GM21717 (cell line): Measurements from ENCODE around the gene CRYGN.

ENCODE experiments used
- ATAC-seq: cut with Tn5 transposase; IDR thresholded peaks from one replicate; pipeline ENCODE4 v1.9.1; 2021; ENCODE audit warnings: mild to moderate bottlenecking, moderate library complexity; ENCODE audit not compliant: unreplicated experiment

Gene CRYGN

DNA sequence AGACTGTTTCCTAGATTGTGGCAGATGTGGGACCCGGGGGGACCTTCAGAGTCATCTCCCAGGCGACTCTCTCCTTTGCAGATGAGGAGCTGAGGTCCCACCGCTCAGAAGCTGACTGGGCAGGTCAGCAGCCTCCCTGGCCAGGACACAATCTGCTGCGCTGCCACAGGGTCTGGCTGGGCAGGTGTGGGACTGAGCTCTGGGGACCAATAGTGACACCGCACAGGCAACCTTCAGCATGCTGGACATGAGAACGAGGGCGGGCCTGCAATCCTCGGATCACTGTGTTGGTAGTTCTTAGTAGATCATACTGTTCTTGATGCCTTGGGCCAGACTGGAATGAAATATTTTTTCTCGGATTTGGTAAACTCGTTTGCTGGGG lies 20.5 kb upstream of the CRYGN start:
- no peak for ATAC-seq

DNA sequence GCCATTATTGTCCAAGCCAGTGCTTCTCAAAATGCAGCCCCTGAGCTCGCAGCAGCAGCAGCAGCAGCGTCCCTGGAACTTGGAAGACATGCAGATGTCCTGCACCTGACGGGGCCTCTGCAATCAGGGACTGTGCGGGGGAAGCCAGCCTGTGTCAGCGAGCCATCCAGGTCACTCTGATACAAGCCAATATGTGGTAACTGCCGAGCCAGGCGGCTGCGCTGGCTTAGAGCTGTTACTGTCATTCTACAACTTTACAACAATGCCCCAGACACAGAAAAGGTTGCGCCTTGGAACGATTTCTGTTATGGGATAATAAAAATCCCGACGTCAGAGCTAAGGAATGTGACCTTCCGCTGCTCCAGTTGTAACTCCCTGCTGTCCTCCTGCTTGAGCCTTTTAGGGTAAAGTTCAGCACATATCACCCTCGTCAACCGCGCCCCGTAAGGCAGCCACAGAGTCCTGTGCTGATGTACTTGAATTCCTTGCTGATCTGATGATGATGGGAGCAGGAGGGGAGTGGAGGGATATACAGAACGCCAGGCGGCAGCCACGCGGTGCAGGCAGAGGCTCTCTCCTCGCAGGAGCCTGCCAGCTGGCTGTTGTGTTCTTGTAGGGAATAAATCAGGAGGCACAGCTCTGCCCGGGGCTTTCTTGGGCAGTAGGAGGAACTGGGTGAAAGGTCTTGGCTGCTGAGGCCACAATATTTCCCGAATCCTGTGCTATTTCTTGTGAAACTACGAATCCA lies 20.0 kb upstream of the CRYGN start:
- no peak for ATAC-seq

DNA sequence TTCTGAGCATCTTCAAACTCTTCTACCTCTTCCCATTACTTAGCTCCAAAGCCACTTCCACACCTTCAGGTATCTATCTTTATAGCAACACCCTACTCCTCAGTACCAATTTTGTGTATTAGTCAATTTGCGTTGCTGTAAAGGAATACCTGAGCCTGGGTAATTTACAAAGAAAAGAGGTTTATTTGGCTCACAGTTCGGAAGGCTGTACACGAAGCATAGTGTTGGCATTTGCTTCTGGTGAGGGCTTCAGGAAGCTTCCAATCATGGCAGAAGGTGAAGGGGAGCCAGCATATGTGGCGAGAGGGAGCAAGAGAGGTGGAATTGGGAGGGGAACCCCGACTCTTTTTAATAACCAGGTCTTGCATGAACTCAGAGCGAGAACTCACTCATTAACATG lies 17.6 kb upstream of the CRYGN start:
- ATAC-seq = no peak

DNA sequence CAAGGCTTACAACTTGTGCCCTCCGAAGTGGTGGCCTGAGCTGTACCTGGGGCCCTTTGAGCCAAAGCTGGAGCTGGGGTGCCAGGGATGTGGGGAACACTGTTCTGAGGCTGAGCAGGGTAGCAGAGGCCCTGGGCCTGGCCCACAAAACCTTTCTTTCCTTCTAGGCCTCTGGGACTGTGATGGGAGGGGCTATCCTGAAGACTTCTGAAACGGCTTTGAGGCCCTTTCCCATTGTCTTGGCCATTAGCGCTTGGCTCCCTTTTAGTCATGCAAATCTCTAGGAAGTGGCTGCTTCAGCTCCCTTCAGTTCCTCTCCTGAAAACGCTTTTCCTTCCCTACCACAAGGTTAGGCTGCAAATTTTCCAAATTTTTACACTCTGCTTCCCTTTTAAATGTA lies 16.8 kb upstream of the CRYGN start:
- no peak for ATAC-seq

DNA sequence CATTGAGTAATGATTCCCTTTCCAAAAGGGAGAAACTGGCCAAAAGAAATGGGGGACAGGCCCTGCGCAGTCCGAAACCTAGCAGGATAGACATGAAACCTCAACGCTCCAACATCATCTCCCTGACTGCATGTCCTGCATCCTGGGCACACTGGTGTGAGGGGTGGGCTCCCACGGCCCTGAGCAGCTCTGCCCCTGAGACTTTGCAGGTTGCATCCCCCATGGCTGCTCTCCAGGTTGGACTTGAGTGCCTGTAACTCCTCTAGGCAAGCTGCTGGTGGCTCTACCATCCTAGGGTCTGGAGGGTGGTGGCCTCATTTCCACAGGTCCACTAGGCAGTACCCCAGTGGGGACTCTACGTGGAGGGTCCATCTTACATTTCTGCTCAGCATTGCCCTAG lies 16.3 kb upstream of the CRYGN start:
- ATAC-seq = no peak

DNA sequence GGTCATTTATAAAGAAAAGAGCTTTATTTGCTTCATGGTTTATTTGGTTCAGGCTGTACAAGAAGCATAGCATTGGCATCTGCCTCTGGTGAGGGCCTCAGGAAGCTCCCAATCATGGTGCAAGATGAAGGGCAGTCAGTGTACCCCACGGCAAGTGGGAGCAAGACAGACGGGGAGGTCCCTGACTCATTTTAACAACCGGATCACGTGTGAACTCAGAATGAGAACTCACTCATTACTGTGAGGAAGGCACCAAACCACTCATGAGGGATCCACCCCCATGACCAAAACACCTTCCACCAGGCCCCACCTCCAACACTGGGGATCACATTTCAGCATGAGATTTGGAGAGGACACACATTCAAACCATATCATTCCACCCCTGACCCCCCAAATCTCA lies 15.7 kb upstream of the CRYGN start:
- no peak for ATAC-seq

DNA sequence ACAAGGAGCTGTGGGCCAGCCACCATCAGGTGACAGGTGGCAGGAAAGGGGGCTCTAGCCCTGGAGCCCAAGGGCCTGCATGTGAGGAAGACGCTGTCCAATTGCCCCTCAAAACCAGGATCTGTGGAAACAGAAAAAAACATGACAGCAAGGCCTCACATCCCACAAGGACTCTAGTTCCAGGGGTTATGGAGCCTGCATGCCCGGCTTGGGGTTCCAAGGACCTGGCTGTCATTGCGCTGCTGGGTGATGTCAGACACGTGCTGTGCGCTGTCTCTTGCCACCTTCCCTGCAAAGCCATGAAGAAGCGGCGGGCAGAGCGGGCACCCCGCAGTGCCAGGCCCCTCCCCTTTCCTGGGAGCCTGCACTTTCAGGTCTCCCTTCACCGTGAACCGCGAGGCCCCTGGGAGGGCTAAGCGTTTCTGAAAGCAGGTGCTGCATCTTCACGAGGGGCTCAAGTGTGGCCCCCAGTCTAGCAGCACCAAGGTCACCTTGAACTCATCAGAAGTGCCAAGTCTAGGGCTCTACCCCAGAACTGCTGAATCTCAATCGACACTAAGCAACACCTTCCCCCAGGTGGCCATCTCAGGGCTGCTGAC lies 15.1 kb upstream of the CRYGN start:
- ATAC-seq = no peak

DNA sequence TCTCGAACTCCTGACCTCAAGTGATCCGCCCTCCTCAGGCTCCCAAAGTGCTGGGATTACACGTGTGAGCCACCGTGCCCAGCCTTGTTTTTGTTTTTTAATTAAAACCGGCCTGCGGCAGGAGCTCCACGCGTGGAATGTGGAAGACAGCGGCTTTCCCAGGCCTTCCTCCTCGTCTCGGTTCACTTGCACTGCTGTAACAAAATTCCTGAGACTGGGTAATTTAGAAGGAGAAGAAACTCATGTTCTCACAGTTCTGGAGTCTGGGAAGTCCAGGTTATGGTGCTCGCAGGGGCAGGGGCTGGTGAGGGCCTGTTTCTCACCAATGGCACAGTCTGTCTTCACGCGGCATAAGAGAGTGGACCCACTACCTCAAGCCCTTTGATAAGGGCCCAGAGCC lies 14.4 kb upstream of the CRYGN start:
- no peak for ATAC-seq

DNA sequence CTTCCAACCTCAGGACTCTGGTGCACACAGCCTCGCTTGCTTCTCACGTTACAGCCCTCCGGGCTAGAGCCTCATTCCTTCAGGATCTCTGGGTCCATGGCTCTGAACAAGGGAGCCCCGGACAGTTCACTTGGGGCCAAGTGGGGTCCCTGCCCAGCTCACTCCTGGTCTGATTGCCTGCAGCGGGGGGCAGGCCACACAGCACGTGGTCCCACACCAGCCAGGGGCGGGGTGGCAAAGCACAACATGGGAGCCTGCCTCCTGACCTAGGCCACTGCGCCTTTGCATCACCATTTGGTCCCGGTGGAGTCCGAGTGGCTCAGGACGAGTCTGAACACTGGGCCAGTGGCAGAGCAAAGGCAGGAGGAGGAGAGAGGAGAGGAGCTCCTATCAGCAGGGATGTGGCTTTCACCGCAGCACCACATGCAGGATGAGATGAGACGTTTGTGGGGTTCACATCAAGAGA lies 13.4 kb upstream of the CRYGN start:
- ATAC-seq = no peak

DNA sequence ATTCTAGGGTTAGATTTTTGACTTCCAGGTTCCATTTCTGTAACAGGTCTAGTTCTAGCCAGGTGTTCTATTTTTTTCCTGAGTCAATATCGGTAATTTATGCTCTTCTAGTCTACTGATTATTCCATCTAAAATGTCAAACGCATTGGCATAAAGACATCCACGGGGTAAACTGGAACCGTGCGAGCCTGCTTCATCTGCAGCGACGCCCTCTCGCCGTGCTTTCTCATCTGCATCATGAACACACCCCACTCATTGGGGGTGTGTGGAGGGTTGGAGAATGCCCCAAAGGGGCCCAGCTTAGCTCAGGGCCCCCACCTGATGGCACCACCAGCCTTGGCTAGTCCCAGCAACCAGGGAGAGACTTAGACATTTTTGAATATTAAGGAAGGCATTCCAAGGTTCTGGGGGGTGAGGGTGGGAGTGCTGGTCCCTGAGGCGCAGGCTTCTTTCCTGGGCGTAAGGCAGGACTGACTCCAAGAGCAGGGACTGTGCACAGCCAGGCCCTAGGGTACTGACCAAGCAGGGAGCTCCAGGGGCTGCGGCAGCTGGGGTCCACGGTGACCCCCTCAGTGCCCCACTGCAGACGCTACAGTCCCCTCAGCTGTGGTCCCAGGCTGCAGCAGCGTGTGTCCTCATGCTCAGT lies 12.9 kb upstream of the CRYGN start:
- ATAC-seq = no peak

DNA sequence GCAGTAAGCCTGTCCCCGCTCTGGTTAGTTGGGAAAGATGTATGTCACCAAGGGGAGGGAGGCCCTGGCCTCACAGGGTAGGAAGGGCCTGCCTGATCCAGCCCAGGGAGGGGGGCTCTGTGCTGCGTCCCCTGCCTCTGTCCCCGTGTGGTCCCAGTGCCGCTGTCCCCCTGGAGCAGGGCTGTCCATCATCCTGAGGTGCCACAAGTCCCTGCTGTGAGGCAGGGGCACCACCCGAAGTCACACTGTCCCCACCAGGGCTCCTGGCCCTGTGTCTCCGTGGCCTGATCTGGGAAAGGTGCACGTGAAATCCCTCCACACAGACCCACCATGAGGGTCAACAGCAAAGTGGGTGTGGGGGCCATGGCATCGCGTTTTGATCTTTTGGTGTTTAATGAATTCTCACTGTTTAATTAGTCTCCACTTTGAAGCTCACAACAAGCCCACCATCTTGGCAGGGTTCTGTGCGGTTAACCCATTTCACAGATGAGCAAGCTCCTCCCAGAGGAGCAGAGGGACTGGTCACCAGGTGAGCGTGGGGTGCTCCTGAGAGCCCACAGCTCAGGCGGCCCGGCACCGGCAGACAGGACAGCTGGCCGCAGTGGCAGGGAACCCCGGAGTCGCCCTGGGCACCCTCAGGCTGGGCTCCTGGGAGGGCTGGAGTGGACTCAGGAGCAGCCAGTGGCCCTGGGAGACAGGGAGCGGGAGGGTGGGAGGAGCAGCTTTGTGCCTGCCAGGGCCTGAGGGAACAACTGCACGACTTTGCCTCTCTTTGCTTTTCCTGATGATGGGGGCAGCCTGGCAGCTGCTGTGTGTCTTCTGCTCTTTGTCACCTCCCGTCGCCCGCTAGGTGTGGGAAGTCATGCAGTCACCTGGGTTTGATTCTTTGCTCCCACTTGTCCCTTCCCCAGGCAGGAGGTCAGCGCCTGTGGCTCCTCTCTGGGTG lies 12.0 kb upstream of the CRYGN start:
- no peak for ATAC-seq

DNA sequence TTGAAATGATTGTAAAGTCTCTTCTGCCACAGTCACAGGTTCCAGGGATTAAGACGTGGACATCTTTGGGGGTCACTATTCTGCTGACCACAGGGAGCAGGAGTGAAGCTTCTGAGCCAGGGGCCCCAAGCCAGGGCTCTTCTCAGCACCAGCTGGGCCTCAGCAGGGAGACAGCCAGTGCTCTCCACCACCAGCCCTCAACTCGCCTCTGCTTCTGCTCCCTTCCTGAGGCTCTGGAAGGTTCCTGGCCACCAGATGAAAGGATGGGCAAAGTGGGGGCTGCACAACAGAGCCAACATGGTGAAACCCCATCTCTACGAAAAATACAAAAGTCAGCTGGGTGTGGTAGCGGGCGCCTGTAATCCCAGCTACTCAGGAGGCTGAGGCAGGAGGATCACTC lies 11.2 kb upstream of the CRYGN start:
- ATAC-seq = no peak

DNA sequence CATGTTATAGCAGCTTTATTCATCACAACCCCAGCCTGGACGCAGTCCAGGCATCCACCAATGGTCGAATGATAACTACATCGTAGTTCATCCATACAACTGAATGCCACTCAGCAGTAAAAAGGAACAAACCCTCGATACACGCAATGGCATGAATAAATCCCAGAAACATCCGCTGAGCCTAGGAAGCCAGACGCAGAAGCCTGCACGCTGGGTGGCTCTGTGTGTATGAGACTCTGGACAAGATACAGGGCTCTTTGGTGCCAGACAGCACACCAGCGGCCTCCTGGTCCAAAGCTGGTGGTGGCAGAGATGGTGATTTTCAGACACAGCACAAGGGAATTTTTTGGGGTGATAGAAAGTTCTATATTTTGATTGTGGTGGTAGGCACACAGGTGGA lies 10.0 kb upstream of the CRYGN start:
- no peak for ATAC-seq

DNA sequence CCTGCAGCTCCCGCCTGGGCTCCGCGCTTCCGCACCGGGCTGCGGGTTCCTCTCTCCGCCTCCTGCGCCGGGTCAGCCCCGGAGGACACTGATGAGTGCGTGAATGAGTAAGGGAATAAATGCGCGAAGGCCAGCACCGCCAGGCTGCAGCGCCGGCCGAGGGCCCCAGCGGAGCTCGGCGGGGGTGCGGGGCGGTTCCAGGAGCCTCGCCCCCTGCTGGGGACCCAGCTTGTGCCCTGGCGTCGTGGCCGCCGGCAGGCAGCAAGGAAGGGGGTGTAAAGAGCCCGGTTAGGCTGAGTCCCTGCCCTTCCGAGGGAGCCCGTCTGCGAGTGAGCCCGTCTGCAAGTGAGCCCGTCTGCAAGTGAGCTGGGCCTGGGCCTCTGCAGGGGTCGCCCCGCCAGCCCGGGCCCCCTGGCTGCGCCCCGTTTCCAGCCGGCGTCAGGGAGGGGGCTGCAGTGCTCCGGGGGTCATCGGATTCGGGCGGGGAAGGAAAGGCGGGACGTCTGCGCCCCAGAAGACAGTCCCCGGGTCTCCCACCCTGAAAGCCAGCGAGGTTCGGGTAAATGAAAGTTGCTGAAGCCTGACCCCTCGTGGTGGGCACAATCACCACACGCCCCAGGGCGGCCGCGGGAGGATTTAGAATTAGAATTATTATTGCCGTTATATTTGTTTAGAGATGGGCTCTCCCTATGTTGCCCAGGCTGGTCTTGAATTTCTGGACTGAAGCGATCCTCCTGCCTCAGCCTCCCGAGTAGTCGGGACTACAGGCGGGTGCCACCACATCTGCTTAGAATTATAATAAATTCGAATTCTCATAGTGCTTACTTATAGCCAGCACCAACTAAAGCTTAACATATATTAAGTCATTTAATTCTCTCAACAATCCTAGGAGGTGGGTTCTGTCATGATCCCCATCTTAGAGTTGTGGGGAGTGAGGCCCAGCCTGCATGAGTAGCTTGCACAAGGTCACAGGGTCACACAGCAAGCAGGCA lies 8.6 kb upstream of the CRYGN start:
- no peak for ATAC-seq

DNA sequence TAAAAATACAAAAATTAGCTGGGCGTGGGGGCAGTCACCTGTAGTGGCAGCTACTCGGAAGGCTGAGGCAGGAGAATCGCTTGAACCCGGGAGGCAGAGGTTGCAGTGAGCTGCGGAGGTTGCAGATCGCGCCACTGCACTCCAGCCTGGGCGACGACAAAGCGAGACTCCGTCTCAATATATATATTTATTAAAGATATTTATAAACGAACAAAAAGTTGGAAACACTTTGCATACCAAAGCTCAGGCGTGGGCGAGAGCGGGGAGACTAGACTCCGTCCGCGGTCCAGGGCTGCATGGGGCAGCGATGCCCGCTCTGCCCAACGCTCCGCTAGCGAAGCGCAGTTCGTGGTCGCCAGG lies 7.9 kb upstream of the CRYGN start:
- ATAC-seq = no peak

DNA sequence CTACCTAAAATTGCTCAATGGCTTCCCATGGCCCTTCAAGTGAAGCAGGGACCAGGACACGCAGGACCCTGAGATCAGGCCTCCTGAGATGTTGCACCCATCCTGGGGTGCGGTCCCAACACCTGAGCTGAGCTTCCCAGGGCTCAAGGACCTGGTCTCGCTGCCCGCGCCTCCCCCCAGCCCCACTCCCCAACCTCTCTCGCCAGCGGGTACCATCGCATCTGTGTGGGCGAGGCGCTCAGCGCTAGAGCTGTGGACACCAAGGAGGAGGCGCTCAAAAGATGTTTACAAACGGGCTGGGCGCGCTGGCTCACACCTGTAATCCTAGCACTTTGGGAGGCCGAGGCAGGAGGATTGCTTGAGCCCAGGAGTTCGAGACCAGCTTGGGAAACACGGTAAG lies 7.4 kb upstream of the CRYGN start:
- ATAC-seq = no peak

DNA sequence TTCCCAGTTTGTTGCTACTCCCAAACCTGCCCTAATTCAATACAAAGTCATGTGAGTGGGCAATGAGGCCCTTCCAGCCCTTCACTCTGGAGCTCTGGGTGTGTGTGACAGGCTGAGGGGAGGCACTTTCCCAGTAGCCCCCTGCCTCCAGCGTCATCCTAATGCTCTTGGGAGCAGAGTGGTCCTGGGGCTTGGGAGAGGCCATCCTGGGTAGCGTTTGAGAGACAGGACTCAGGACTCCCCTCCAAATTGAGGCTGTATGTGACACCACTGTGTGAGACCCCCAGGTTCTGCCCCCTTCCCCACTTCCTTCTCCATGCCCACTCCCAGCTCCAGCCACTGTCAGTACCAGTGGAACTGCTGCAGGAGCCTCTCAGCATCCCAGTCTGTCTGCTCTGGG lies 6.5 kb upstream of the CRYGN start:
- no peak for ATAC-seq

DNA sequence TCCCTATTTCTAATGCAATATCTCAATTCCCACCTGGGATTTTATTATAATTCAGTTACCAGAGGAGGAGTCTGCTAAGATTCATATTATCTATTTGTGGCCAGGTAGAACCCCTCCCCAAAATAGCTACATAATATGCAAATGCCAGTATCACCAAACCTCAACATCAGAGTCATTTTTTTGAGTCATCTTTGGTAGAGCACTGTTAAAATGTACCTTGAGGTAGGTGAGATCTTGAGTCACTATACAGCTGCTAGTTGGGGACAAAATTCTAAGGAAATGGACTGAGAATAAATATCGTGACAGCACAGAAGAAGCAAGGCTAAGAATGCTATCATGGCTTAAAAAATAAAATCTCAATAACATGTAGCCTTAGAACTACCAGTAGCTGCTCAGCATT lies 4.7 kb upstream of the CRYGN start:
- no peak for ATAC-seq

DNA sequence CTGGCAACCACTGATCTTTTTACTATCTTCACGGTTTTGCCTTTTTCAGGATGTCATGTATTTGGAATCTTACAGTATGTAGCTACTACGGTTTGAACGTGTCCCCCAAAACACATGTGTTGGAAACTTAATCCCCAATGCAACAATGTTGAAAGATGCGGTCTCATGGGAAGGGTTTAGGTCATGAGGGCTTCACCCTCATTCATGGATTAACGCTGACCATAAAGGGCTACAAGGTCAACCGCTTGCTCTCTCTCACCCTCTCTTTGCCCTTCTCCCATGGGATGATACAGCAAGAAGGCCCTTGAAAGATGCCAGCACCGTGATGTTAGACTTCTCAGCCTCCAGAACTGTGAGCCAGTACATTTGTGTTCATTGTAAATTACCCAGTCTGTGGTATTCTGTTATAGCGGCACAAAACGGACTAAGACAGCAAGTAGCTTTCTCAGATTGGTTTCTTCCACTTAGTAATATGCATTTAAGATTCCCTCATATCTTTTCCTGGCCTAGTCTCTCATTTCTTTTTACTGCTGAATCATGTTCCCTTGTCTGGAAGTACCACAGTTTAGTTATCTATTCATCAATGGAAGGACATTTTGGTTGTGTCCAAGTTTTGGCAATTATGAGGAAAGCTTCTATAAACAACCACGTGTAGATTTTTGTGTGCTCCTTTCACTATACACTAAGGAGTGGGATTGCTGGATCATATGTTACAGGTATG lies 3.0 kb upstream of the CRYGN start:
- no peak for ATAC-seq
